Karpas-422 (cell line): Measurements from ENCODE around the gene EIF4ENIF1. TPM values are rescaled to one million over a fixed set of nuclear protein-coding genes. Genes with fewer than 3 reads are reported as not detected.
"Not testable (repeated sequence)": the region's sequence is repeated elsewhere in the genome, so short reads cannot be mapped to it uniquely, and the experiment has no call there.

Source experiments
- DNase-seq: peaks from one replicate; pipeline ENCODE4 v3.0.0-alpha.2; 2015
- H2AFZ ChIP-seq: fragments of 200-600 bp; sonication (generic); 2 replicates; pipeline ENCODE4 v1.6.1; 2014; ENCODE audit warnings: antibody characterized with exemption, low read length, mixed read lengths
- H3K27ac ChIP-seq: fragments of 200-600 bp; sonication (generic); 2 replicates; pipeline ENCODE4 v1.5.1; 2014; ENCODE audit warnings: mild to moderate bottlenecking, low read length, moderate library complexity
- H3K27me3 ChIP-seq: fragments of 200-600 bp; sonication (generic); 2 replicates; pipeline ENCODE4 v1.6.1; 2014; ENCODE audit warnings: low read length, mixed read lengths
- H3K36me3 ChIP-seq: fragments of 200-600 bp; sonication (generic); 2 replicates; pipeline ENCODE4 v1.6.1; 2014; ENCODE audit warnings: low read length, mixed read lengths; ENCODE audit not compliant: insufficient read depth
- H3K4me1 ChIP-seq: fragments of 200-600 bp; sonication (generic); 2 replicates; pipeline ENCODE4 v1.6.1; 2014; ENCODE audit warnings: mild to moderate bottlenecking, low read length, mixed read lengths
- H3K4me2 ChIP-seq: fragments of 200-600 bp; sonication (generic); 2 replicates; pipeline ENCODE4 v1.6.1; 2014; ENCODE audit warnings: low read length, low read depth, mild to moderate bottlenecking; ENCODE audit not compliant: poor library complexity, severe bottlenecking
- H3K4me3 ChIP-seq: fragments of 200-600 bp; sonication (generic); 2 replicates; pipeline ENCODE4 v1.5.1; 2014; ENCODE audit warnings: mild to moderate bottlenecking, antibody characterized with exemption, low read length, mixed read lengths
- H3K79me2 ChIP-seq: fragments of 200-600 bp; sonication (generic); 2 replicates; pipeline ENCODE4 v1.6.1; 2014; ENCODE audit warnings: mild to moderate bottlenecking, low read length, mixed read lengths
- H3K9ac ChIP-seq: fragments of 200-600 bp; sonication (generic); 2 replicates; pipeline ENCODE4 v1.6.0; 2014; ENCODE audit warnings: low read length
- H3K9me2 ChIP-seq: fragments of 200-600 bp; sonication (generic), shearing (Covaris generic); replicated peaks from 2 replicates; pipeline ENCODE4 v1.6.0; 2014; ENCODE audit warnings: mild to moderate bottlenecking, low read length, moderate library complexity; ENCODE audit not compliant: insufficient read depth
- H3K9me3 ChIP-seq: fragments of 300-700, 200-600 bp; sonication (generic); 2 replicates; pipeline ENCODE4 v1.6.1; 2014; ENCODE audit warnings: low read length, mixed read lengths
- H4K20me1 ChIP-seq: fragments of 200-600 bp; sonication (generic); 2 replicates; pipeline ENCODE4 v1.6.1; 2014; ENCODE audit warnings: mild to moderate bottlenecking, antibody characterized with exemption, low read length, low read depth; ENCODE audit not compliant: insufficient read depth
- total RNA-seq: library from RNA; depleted of rRNA; stranded (reverse); fragments of >200 nt; shearing (Covaris generic); gene quantifications from 2 replicates; pipeline ENCODE4 v1.2.3, GENCODE V29; 2014; ENCODE audit warnings: low replicate concordance

The EIF4ENIF1 gene
- total RNA-seq, 1 experiment from 2014 or later: 25.4 TPM

DNA sequence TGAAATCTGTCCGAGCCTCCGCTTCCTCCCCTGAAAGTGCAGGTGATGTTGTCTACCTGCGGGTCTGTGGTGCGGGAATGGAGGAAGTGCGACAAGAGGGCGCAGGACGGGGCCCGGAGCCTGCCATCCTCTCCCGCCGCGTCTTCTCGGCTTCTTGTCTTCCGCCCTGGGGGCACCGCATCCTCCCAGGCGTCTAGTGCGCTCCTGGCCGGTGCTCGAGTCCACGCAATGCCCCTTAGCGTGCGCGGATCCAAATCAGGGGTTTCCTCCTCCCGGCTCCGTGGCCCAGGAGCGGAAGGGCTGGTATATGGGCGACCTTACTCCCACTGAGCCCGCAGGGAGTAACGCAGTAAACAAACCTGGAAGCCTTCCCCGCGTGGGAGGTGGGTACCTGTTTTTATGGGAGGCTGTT lies 7.1 kb upstream of the EIF4ENIF1 start:
- H2AFZ ChIP-seq: peak overlapping the region; percentile 67; the same call in 1 of the 2 replicates
- no peaks in the 10 kb centered on the region for H3K9me2 ChIP-seq
- peak overlapping the region; percentile 96 for H3K27ac ChIP-seq
- H3K36me3 ChIP-seq: no peaks in the 10 kb centered on the region
- H3K4me2 ChIP-seq: peak overlapping the region; percentile 86
- H3K79me2 ChIP-seq: peaks cover 47% of the 10 kb centered on the region
- H3K9me3 ChIP-seq: no peaks in the 10 kb centered on the region
- H3K27me3 ChIP-seq: no peaks in the 10 kb centered on the region
- H3K4me3 ChIP-seq: peak overlapping the region; percentile 90
- peaks cover 39% of the 10 kb centered on the region for H3K4me1 ChIP-seq
- peak overlapping the region; percentile 94 for H3K9ac ChIP-seq
- H4K20me1 ChIP-seq: no peaks in the 10 kb centered on the region
- DNase-seq: peak; percentile 72

DNA sequence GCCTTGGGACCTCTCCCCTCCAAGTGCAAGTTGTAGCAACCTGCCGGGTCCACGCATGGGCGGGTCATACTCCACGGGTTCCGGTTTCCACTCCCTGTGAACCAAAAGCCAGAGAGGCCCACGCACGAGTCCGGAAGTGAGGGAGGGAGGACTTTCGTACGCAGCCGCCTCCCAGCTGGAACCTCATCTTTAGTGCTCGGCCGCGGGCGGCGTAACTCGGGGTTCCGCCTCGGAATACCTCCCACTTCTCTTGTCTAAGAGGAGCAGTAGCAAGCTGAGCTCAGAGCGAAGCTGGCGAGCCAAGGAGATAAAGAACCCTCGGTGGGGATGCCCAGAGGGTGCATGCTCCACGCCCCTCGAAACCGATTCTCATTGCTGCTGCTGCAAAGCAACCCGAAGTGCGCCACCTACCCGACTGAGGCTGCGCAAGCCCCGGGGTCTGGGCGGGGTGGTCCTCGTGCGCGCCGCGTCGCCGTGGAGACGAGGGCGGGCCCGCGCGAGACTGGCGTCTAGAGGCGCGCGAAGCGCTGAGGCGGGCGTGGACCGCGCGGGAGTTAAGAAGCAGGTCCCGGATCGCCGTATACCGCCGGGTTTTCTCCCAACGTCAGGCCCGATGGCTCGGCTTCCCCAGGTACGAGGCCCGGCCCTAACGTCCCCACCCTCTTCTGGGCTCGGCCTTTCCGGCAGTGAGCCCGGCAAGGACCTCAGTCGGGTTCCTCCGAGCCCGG lies 6.5 kb upstream of the EIF4ENIF1 start, which contains the start of gene SFI1:
Gene SFI1, plus strand, starts transcription at position 530 of the 728 bp plus-strand sequence. CDS start 11,749 bp downstream, outside the sequence.
- Histone ChIP-seq H3K4me2 (peak within 1 kb of the TSS; percentile 86), H2AFZ (peak within 1 kb of the TSS; percentile 67; the same call in 1 of the 2 replicates), H3K79me2 (peaks cover 45% of the 10 kb centered on the region), H3K9me3 (no peaks in the 10 kb centered on the region), H4K20me1 (no peaks in the 10 kb centered on the region), H3K27me3 (no peaks in the 10 kb centered on the region), H3K36me3 (no peaks in the 10 kb centered on the region; the same call in 1 of the 2 replicates), H3K4me1 (peaks cover 45% of the 10 kb centered on the region), H3K27ac (peak within 1 kb of the TSS; percentile 96), H3K9ac (peak within 1 kb of the TSS; percentile 94), H3K4me3 (peak within 1 kb of the TSS; percentile 90), H3K9me2 (no peaks in the 10 kb centered on the region)
- peak; percentile 98 for DNase-seq

- Histone ChIP-seq H3K4me1 (peaks cover 51% of the 10 kb centered on the region), H3K9ac (peak overlapping the region; percentile 94), H3K79me2 (peaks cover 45% of the 10 kb centered on the region), H3K9me2 (no peaks in the 10 kb centered on the region), H4K20me1 (no peaks in the 10 kb centered on the region), H2AFZ (no peak overlapping the region), H3K27me3 (no peaks in the 10 kb centered on the region), H3K4me3 (peak overlapping the region; percentile 90), H3K9me3 (no peaks in the 10 kb centered on the region), H3K27ac (peak overlapping the region; percentile 96), H3K4me2 (peak overlapping the region; percentile 86), H3K36me3 (no peaks in the 10 kb centered on the region; the same call in 1 of the 2 replicates)
- peak; percentile 61 for DNase-seq
These were observed 5.7 kb upstream of the EIF4ENIF1 start for GRCh38 chr22:31495343-31495742.

GRCh38 chr22:31493355-31493754 lies 3.7 kb upstream of the EIF4ENIF1 start:
- H3K79me2 ChIP-seq: peaks cover 38% of the 10 kb centered on the region
- H3K4me2 ChIP-seq: peak overlapping the region; percentile 86
- peak overlapping the region; percentile 96 for H3K27ac ChIP-seq
- H3K4me3 ChIP-seq: peak overlapping the region; percentile 55; the same call in 1 of the 2 replicates
- H3K36me3 ChIP-seq, H3K27me3 ChIP-seq, H4K20me1 ChIP-seq, H3K9me2 ChIP-seq, DNase-seq, H2AFZ ChIP-seq, H3K9me3 ChIP-seq: not testable (repeated sequence)
- H3K4me1 ChIP-seq: peaks cover 54% of the 10 kb centered on the region
- peak overlapping the region; percentile 61 for H3K9ac ChIP-seq

- Histone ChIP-seq H3K9me3 (no peaks in the 10 kb centered on the region), H3K9me2 (no peaks in the 10 kb centered on the region), H3K4me2 (no peak overlapping the region), H3K9ac (no peak overlapping the region), H2AFZ (no peak overlapping the region), H3K4me3 (no peak overlapping the region), H3K27ac (peak overlapping the region; percentile 99), H3K4me1 (peaks cover 60% of the 10 kb centered on the region), H3K36me3 (peaks cover 7% of the 10 kb centered on the region), H3K79me2 (peaks cover 38% of the 10 kb centered on the region), H4K20me1 (0 out of 2 replicates have a peak, but pooled peaks cover 4% of the 10 kb centered on the region), H3K27me3 (no peaks in the 10 kb centered on the region)
- no peak for DNase-seq
These were observed 2.5 kb upstream of the EIF4ENIF1 start for GRCh38 chr22:31492151-31492550.

GRCh38 chr22:31491218-31491962 lies 1.7 kb upstream of the EIF4ENIF1 start:
- peaks cover 60% of the 10 kb centered on the region for H3K4me1 ChIP-seq
- H3K27ac ChIP-seq: peak overlapping the region; percentile 99
- peaks cover 11% of the 10 kb centered on the region for H3K36me3 ChIP-seq
- no peak for DNase-seq
- H3K9me3 ChIP-seq: no peaks in the 10 kb centered on the region
- H2AFZ ChIP-seq: no peak overlapping the region
- H3K9ac ChIP-seq: peak overlapping the region; percentile 87
- H3K9me2 ChIP-seq: no peaks in the 10 kb centered on the region
- H3K4me3 ChIP-seq: peak overlapping the region; percentile 94
- 0 out of 2 replicates have a peak, but pooled peaks cover 4% of the 10 kb centered on the region for H4K20me1 ChIP-seq
- peaks cover 37% of the 10 kb centered on the region for H3K79me2 ChIP-seq
- no peaks in the 10 kb centered on the region for H3K27me3 ChIP-seq
- H3K4me2 ChIP-seq: peak overlapping the region; percentile 90

DNA sequence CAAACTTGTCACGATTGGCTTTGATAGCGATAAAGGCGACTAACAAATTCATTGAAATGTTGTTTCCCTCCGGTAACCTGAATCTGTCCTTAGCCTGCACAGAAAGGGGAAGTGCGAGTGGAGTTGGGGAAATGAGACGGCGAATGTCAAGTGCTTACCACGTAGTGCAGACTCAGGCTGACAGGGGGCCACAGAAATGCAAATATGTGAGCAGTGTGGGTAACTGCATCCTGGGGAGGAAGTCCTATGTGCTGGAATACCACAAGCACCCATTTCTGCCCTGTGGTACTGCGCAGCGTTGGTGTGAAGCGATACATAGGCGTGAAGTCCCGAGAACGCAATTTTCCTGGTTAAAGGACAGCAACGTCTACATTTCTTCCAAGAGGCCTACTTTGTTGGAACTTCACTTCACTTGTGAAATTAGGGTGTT lies 869 bp upstream of the EIF4ENIF1 start:
- Histone ChIP-seq H4K20me1 (0 out of 2 replicates have a peak, but pooled peaks cover 4% of the 10 kb centered on the region), H3K4me1 (peaks cover 57% of the 10 kb centered on the region), H3K79me2 (peaks cover 42% of the 10 kb centered on the region), H3K4me3 (peak overlapping the region; percentile 94), H3K27ac (peak overlapping the region; percentile 99), H3K9me3 (no peaks in the 10 kb centered on the region), H3K4me2 (peak overlapping the region; percentile 90), H3K9me2 (no peaks in the 10 kb centered on the region), H2AFZ (no peak overlapping the region), H3K9ac (peak overlapping the region; percentile 87), H3K36me3 (peaks cover 11% of the 10 kb centered on the region), H3K27me3 (no peaks in the 10 kb centered on the region)
- peak; percentile 97 for DNase-seq
